Psoas muscle (tissue), 8 donors: Measurements from ENCODE around the gene OR2L8. TPM values are rescaled to one million over a fixed set of nuclear protein-coding genes. Genes with fewer than 3 reads are reported as not detected.

Source experiments
- ATAC-seq, 4 donors: fragments of 200-7000 bp; cut with Tn5 transposase; one replicate each; pipeline ENCODE4 v1.9.1; 2020; ENCODE audit warnings: moderate library complexity in 3 of 4, mild to moderate bottlenecking in 2 of 4
- DNase-seq, 2 donors: peaks; one replicate each; pipeline ENCODE4 v3.0.0-alpha.2; 2020
- H3K27ac ChIP-seq: fragments of 200-600 bp; one replicate; pipeline ENCODE4 v1.8.0; 2022
- H3K27me3 ChIP-seq, 3 donors: fragments of 200-600 bp in 1 of 3; one replicate each; pipeline versions ENCODE4 v1.6.1 to v1.8.0; 2013 to 2022; ENCODE audit warnings: low read length in 2 of 3, mild to moderate bottlenecking in 2 of 3, moderate library complexity in 1 of 3; ENCODE audit not compliant: insufficient read depth in 3 of 3
- H3K36me3 ChIP-seq, 2 donors: fragments of 200-600 bp in 1 of 2; one replicate each; pipeline versions ENCODE4 v1.6.1 to v1.8.0; 2013 to 2022; ENCODE audit warnings: low read depth in 1 of 2, mild to moderate bottlenecking in 1 of 2, moderate library complexity in 1 of 2; ENCODE audit not compliant: insufficient read depth in 1 of 2
- H3K4me1 ChIP-seq: fragments of 200-600 bp; one replicate; pipeline ENCODE4 v1.8.0; 2022
- H3K4me3 ChIP-seq: fragments of 200-600 bp; one replicate; pipeline ENCODE4 v1.8.0; 2022; ENCODE audit warnings: mild to moderate bottlenecking
- H3K9me3 ChIP-seq: fragments of 200-600 bp; one replicate; pipeline ENCODE4 v1.8.0; 2022
- CTCF ChIP-seq: fragments of 200-600 bp; IDR thresholded peaks from one replicate; pipeline ENCODE4 v1.8.0; 2022; ENCODE audit warnings: antibody characterized with exemption
- WGBS, 3 donors: extraction: QIAGEN DNeasy Blood & Tissue Kit; methylation state at CpG; one replicate each; pipeline versions ENCODE4 v1.1.6 to v1.1.7; 2013; 5-methylcytosine and 5-hydroxymethylcytosine counted together
- intact Hi-C, 2 donors: fragments of 100-400 bp; cut with DNase I; formaldehyde crosslinking; loops; one replicate each; pipeline versions ENCODE4 v1.11.0 to v1.14.2; 2022
- polyA plus RNA-seq, 3 donors: library from polyadenylated mRNA; stranded (reverse); fragments of 200-250 nt; gene quantifications; one replicate each; pipeline ENCODE4 v1.2.3, GENCODE V29; 2013
- total RNA-seq, 4 donors: library from RNA; stranded (reverse); fragmentation: NEBNext Ultra II Directional in 2 of 4; extraction: Animal tissue kit (Norgen Biotek cat#: 25700) in 2 of 4; gene quantifications; one replicate each; pipeline versions ENCODE4 v1.2.1 to v1.2.4, GENCODE V29; 2021 to 2023
- donor health status: healthy with polysubstance abuse.
- donor health status: DM: no; HTN: no; CAD: no; lungs with moderate emphysema.
- donor health status: Bipolar disorder and iron deficiency.
- donor health status: healthy.
- donor health status: DM: yes; HTN: yes; CAD: no.
- donor health status: DM: no; HTN: no; CAD: no.
- donor health status: DM: no; HTN: no; CAD: no.
- donor health status: DM: yes; HTN: yes; CAD: no.

Gene OR2L8
- total and polyA plus RNA-seq, 7 donors, result not detected

DNA sequence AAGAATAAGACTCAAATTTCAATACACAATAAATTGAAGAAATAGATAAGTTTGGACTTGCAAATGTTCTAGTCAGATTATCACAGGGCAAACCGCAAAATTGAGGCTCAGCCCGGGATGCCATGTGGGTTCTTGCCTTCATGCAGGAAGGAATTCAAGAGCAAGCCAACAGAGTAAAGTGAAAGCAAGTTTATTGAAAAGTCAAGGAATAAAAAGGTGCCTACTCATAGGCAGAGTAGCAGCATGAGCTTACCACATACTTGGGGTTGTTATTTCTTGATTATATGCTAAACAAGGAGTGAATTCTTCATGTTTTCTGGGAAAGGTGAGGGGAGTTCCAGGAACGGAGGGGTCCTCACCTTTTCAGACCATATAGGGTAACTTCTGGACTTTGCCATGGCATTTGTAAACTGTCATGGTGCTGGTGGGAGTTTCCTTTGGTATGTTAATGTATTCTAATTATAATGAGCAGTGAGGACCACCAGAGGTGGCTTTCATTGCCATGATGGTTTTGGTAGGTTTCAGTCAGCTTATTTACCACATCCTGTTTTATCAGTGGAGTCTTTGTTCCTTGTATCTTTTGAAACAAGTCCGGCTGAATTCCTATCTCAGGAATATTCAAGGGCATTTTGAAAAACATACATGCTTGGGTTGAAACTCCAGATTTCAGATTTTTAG, 14.4 kb downstream of the OR2L8 start:
- no peaks in the 10 kb centered on the region for H3K27me3 ChIP-seq
- 70 to 77% (median 77%) methylated on average over 4 of the region's 4 CpGs for WGBS, 3 donors
- intact Hi-C loops, result no loop called here
- no peaks in the 10 kb centered on the region for H3K36me3 ChIP-seq
- H3K4me3 ChIP-seq, result no peak overlapping the region
- H3K27ac ChIP-seq, result no peak overlapping the region
- ATAC-seq, result no peak
- H3K9me3 ChIP-seq, result no peaks in the 10 kb centered on the region
- no peak for DNase-seq
- H3K4me1 ChIP-seq, result no peaks in the 10 kb centered on the region
- no peak for TF ChIP-seq CTCF

- 83 to 85% (median 85%) methylated on average over 2 of the region's 2 CpGs for WGBS, 3 donors
- H3K4me1 ChIP-seq, result no peaks in the 10 kb centered on the region
- H3K27me3 ChIP-seq, result no peaks in the 10 kb centered on the region
- no peak for TF ChIP-seq CTCF
- ATAC-seq (no peak), DNase-seq (no peak)
- no peaks in the 10 kb centered on the region for H3K9me3 ChIP-seq
- intact Hi-C loops, result no loop called here
- no peak within 1 kb of the TSS for H3K4me3 ChIP-seq
- no peaks in the 10 kb centered on the region for H3K36me3 ChIP-seq
- no peak within 1 kb of the TSS for H3K27ac ChIP-seq
Measured at GRCh38 chr1:247964933-247965332, 16.3 kb downstream of the OR2L8 start, which contains the start of gene OR2AK2. Gene OR2AK2 (plus strand): TSS chr1:247965233. CDS start chr1:247965377, 144 bp downstream.

GRCh38 chr1:247966532-247967204, 18.0 kb downstream of the OR2L8 start:
- Histone ChIP-seq H3K27ac (no peak overlapping the region), H3K4me1 (no peaks in the 10 kb centered on the region), H3K36me3 (no peaks in the 10 kb centered on the region), H3K4me3 (no peak overlapping the region), H3K27me3 (no peaks in the 10 kb centered on the region), H3K9me3 (no peaks in the 10 kb centered on the region)
- intact Hi-C loops, result no loop called here
- TF ChIP-seq CTCF, result no peak
- no peak for DNase-seq
- no peak for ATAC-seq
- 64 to 71% (median 67%) methylated on average over 5 of the region's 5 CpGs for WGBS, 3 donors

- TF ChIP-seq CTCF, result no peak
- DNase-seq (no peak), ATAC-seq (no peak)
- H3K36me3 ChIP-seq, result no peaks in the 10 kb centered on the region
- no peaks in the 10 kb centered on the region for H3K4me1 ChIP-seq
- H3K4me3 ChIP-seq, result no peak overlapping the region
- no peaks in the 10 kb centered on the region for H3K9me3 ChIP-seq
- no peak overlapping the region for H3K27ac ChIP-seq
- 47 to 61% (median 58%) methylated on average over 2 of the region's 2 CpGs for WGBS, 3 donors
- no peaks in the 10 kb centered on the region for H3K27me3 ChIP-seq
- intact Hi-C loops, result no loop called here
Measured at GRCh38 chr1:247992986-247993385, 44.3 kb downstream of the OR2L8 start.
